HCT116 (cell line): ENCODE data around the gene ATRAID. TPM values are rescaled to one million over a fixed set of nuclear protein-coding genes. Genes with fewer than 3 reads are reported as not detected.

ENCODE experiments used
- ATAC-seq: fragments of 200-7000 bp; cut with Tn5 transposase; 2 replicates; pipeline ENCODE4 v1.9.1; 2020; ENCODE audit warnings: mild to moderate bottlenecking, moderate library complexity
- BruUV-seq: library from RNA; stranded (reverse); fragments of 400-500 nt; replicated peaks from 2 replicates; lab custom pipeline; 2021; lab: Mats Ljungman, UMichigan
- CTCF ChIA-PET: fragments of 300-600 bp; sonication (Branson Sonifier 250); formaldehyde crosslinking; loops from one replicate; lab custom pipeline; 2021; ENCODE audit warnings: antibody characterized with exemption; lab: Charles Lee
- POLR2A ChIA-PET: fragments of 300-600, 350-600 bp; sonication (Branson Sonifier 250); formaldehyde crosslinking; loops from one replicate; lab custom pipeline; 2021; ENCODE audit warnings: antibody characterized with exemption; lab: Charles Lee
- RAD21 ChIA-PET, 2 experiments: fragments of 300-600 bp; sonication (Branson Sonifier 250); formaldehyde crosslinking; loops; one replicate each; lab custom pipeline; 2023; ENCODE audit warnings: low total read pairs in 2 of 2; ENCODE audit not compliant: uncharacterized antibody in 2 of 2, unreplicated experiment in 2 of 2, low non-redundant PET in 1 of 2; lab: Charles Lee
- DNase-seq: peaks from one replicate; pipeline ENCODE4 v3.0.0-alpha.2; 2010; ENCODE audit warnings: low read depth, low spot score
- H2AFZ ChIP-seq: fragments of 200-600 bp; shearing (Covaris generic), sonication (generic); 2 replicates; pipeline ENCODE4 v1.6.1; 2017; ENCODE audit warnings: low read depth, mixed run types, mixed read lengths, antibody characterized with exemption, low read length; ENCODE audit not compliant: poor library complexity, severe bottlenecking
- H3K27ac ChIP-seq: 2 replicates; pipeline ENCODE4 v1.5.1; 2012; ENCODE audit warnings: low read depth, low read length
- H3K27me3 ChIP-seq: fragments of 200-600 bp; sonication (generic); 2 replicates; pipeline ENCODE4 v1.6.1; 2016; ENCODE audit warnings: mixed run types, low read length, mixed read lengths; ENCODE audit not compliant: insufficient read depth
- H3K36me3 ChIP-seq, 2 experiments: fragments of 200-500 bp in 1 of 2; fragments of 200-600 bp in 1 of 2; sonication (Bioruptor generic) in 1 of 2; sonication (generic) in 1 of 2; 2 replicates each; pipeline versions ENCODE4 v1.5.1 to v1.6.1; 2014 to 2016; ENCODE audit warnings: low read length in 2 of 2, inconsistent platforms in 1 of 2, mixed read lengths in 1 of 2, mixed run types in 1 of 2; ENCODE audit not compliant: insufficient read depth in 2 of 2, control insufficient read depth in 1 of 2
- H3K4me1 ChIP-seq, 2 experiments: fragments of 200-600 bp in 1 of 2; sonication (generic) in 1 of 2; 2 replicates each; pipeline versions ENCODE4 v1.5.1 to v1.6.1; 2012 to 2017; ENCODE audit warnings: low read length in 2 of 2, inconsistent platforms in 1 of 2, mild to moderate bottlenecking in 1 of 2, mixed read lengths in 1 of 2, mixed run types in 1 of 2, moderate library complexity in 1 of 2; ENCODE audit not compliant: insufficient read depth in 2 of 2, control insufficient read depth in 1 of 2
- H3K4me2 ChIP-seq: fragments of 200-600 bp; sonication (generic); 2 replicates; pipeline ENCODE4 v1.6.1; 2017; ENCODE audit warnings: mixed run types, low read length, mixed read lengths
- H3K4me3 ChIP-seq, 2 experiments: fragments of 200-600 bp in 1 of 2; sonication (generic) in 1 of 2; replicated peaks in 1 of 2; 2 replicates each; pipeline ENCODE4 v1.5.1; 2011 to 2016; ENCODE audit warnings: low read length in 2 of 2, control low read depth in 1 of 2, low read depth in 1 of 2, mild to moderate bottlenecking in 1 of 2, mixed read lengths in 1 of 2, mixed run types in 1 of 2
- H3K79me2 ChIP-seq: fragments of 200-600 bp; sonication (generic); 2 replicates; pipeline ENCODE4 v1.6.1; 2017; ENCODE audit warnings: mild to moderate bottlenecking, mixed run types, low read length, moderate library complexity, mixed read lengths; ENCODE audit not compliant: insufficient read depth
- H3K9ac ChIP-seq: fragments of 200-600 bp; sonication (generic); 2 replicates; pipeline ENCODE4 v1.6.1; 2016; ENCODE audit warnings: low read length, mixed read lengths
- H3K9me2 ChIP-seq: fragments of 200-600 bp; sonication (generic), shearing (Covaris generic); 2 replicates; pipeline ENCODE4 v1.6.1; 2017; ENCODE audit warnings: mixed run types, mild to moderate bottlenecking, moderate library complexity; ENCODE audit not compliant: insufficient read depth
- H3K9me3 ChIP-seq, 2 experiments: fragments of 200-500 bp in 1 of 2; fragments of 200-600 bp in 1 of 2; sonication (Bioruptor generic) in 1 of 2; sonication (generic) in 1 of 2; 2 replicates each; pipeline ENCODE4 v1.6.1; 2014 to 2017; ENCODE audit warnings: low read length in 2 of 2, mixed read lengths in 2 of 2, inconsistent platforms in 1 of 2, low read depth in 1 of 2, mild to moderate bottlenecking in 1 of 2, mixed run types in 1 of 2, moderate library complexity in 1 of 2; ENCODE audit not compliant: control insufficient read depth in 1 of 2, insufficient read depth in 1 of 2
- H4K20me1 ChIP-seq: fragments of 200-600 bp; sonication (generic), shearing (Covaris generic); 2 replicates; pipeline ENCODE4 v1.6.1; 2017; ENCODE audit warnings: mixed run types, mild to moderate bottlenecking, moderate library complexity; ENCODE audit not compliant: insufficient read depth
- CBX3 ChIP-seq: IDR thresholded peaks from 2 replicates; pipeline ENCODE4 v1.6.1; 2012; ENCODE audit warnings: low read depth
- CEBPB ChIP-seq: IDR thresholded peaks from 2 replicates; pipeline ENCODE4 v1.6.1; 2012; ENCODE audit warnings: low read depth
- EGR1 ChIP-seq: IDR thresholded peaks from 2 replicates; pipeline ENCODE4 v1.6.1; 2012; ENCODE audit warnings: low read depth
- ELF1 ChIP-seq: IDR thresholded peaks from 2 replicates; pipeline ENCODE4 v1.6.1; 2012; ENCODE audit warnings: low read depth, borderline replicate concordance
- EZH2 ChIP-seq: fragments of 200-600 bp; sonication (generic); IDR thresholded peaks from 2 replicates; pipeline ENCODE4 v1.6.1; 2017; ENCODE audit warnings: antibody characterized with exemption, mixed run types
- JUND ChIP-seq: IDR thresholded peaks from 2 replicates; pipeline ENCODE4 v1.6.1; 2012
- POLR2A ChIP-seq: IDR thresholded peaks from 2 replicates; pipeline ENCODE4 v1.7.0; 2011; ENCODE audit warnings: borderline replicate concordance; ENCODE audit not compliant: insufficient read depth, insufficient read length; ENCODE audit errors: extremely low read depth
- POLR2AphosphoS5 ChIP-seq: IDR thresholded peaks from 2 replicates; pipeline ENCODE4 v1.6.1; 2011; ENCODE audit warnings: mild to moderate bottlenecking, low read depth, low read length, moderate library complexity
- RAD21 ChIP-seq: IDR thresholded peaks from 2 replicates; pipeline ENCODE4 v1.6.1; 2012; ENCODE audit warnings: low read depth, mild to moderate bottlenecking
- SP1 ChIP-seq: IDR thresholded peaks from 2 replicates; pipeline ENCODE4 v1.6.1; 2012; ENCODE audit warnings: low read depth
- TCF7L2 ChIP-seq: IDR thresholded peaks from 2 replicates; pipeline ENCODE4 v1.7.0; 2011; ENCODE audit warnings: borderline replicate concordance, inconsistent platforms; ENCODE audit not compliant: insufficient read depth, insufficient read length; ENCODE audit errors: extremely low read depth
- YY1 ChIP-seq: IDR thresholded peaks from 2 replicates; pipeline ENCODE4 v1.6.1; 2011; ENCODE audit warnings: low read length, low read depth, moderate library complexity, mild to moderate bottlenecking; ENCODE audit not compliant: insufficient replicate concordance; ENCODE audit errors: extremely low read depth
- ZNF274 ChIP-seq: fragments of 200-500 bp; sonication (Bioruptor generic); IDR thresholded peaks from 2 replicates; pipeline ENCODE4 v1.6.1; 2014; ENCODE audit warnings: mild to moderate bottlenecking, low read depth, low read length, inconsistent platforms
- intact Hi-C: fragments of 100-400 bp; cut with micrococcal nuclease; formaldehyde crosslinking; loops from 2 replicates; pipeline ENCODE4 v1.10.0; 2022
- total RNA-seq: library from RNA; stranded (reverse); gene quantifications from one replicate; pipeline ENCODE4 v1.2.1, GENCODE V29; 2021; ENCODE audit not compliant: unreplicated experiment
- TF ChIP-seq, protein P1 (sequence below): IDR thresholded peaks from 2 replicates; pipeline ENCODE4 v1.6.1; 2011; ENCODE audit warnings: mild to moderate bottlenecking, low read length, moderate library complexity; ENCODE audit not compliant: insufficient replicate concordance; ENCODE audit errors: extremely low read depth
- TF ChIP-seq, protein P2 (sequence below): IDR thresholded peaks from 2 replicates; pipeline ENCODE4 v1.6.1; 2012
- TF ChIP-seq, protein P3 (sequence below): IDR thresholded peaks from 2 replicates; pipeline ENCODE4 v1.6.1; 2012; ENCODE audit warnings: low read depth
- TF ChIP-seq, protein P4 (sequence below): IDR thresholded peaks from 2 replicates; pipeline ENCODE4 v1.6.1; 2012

ATRAID gene
- total RNA-seq, 1 experiment from 2014 or later: 93.6 TPM

DNA sequence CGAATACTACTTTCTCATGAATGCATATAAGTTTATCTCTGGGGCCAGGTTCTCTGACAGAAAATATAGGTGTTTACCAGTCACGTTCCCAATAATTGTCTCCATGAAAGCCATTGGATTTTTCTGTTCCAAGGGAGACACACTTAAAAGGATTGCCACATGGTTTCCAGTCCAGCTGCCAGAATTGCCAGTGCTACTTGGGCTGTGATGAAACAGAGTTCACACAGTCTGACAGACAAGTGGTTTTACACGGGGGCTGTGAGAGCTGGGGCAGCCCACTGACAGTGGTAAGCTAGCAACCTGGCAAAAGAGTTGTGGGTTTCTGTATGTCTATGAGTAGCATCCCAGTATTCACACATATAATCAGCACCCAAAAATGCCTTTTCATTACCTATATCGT is 27.7 kb upstream of the ATRAID start (continued):
- TF ChIP-seq TCF7L2 (no peak), EGR1 (no peak)
- TF ChIP-seq, protein P1, sequence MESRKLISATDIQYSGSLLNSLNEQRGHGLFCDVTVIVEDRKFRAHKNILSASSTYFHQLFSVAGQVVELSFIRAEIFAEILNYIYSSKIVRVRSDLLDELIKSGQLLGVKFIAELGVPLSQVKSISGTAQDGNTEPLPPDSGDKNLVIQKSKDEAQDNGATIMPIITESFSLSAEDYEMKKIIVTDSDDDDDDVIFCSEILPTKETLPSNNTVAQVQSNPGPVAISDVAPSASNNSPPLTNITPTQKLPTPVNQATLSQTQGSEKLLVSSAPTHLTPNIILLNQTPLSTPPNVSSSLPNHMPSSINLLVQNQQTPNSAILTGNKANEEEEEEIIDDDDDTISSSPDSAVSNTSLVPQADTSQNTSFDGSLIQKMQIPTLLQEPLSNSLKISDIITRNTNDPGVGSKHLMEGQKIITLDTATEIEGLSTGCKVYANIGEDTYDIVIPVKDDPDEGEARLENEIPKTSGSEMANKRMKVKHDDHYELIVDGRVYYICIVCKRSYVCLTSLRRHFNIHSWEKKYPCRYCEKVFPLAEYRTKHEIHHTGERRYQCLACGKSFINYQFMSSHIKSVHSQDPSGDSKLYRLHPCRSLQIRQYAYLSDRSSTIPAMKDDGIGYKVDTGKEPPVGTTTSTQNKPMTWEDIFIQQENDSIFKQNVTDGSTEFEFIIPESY: no peak

DNA sequence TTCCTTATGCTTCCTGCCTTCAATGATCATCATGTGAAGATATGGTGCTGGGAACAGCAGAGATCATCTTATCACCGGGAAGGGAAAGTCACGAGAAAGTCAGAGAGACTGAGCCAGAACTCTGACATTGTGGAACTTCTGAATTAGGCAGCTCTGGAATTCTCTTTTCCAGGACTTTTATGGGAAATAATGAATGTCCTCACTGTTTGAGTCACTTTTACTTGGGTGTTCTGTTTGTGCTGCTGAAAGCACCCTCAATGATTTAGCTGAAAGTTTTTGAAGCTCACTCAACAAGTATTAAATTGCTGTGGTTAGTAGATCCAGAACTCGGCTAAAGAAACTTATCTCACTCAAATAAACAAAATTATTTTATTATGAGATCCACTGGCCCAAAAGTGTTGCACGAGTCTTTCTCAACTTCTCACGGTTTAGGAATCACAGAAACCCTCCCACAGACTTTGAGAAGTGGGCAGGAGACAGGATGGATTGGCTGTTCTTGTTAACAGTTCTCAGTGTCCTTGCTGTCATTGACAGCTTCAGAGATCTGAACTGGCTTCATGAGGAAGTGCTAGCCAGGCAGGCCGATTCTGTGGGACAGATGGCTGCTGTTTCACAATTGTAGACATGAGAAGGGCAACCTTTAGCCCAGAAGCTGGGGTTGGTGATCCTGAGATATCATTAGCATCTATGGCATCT is 26.4 kb upstream of the ATRAID start:
- H2AFZ ChIP-seq: no peak overlapping the region
- TF ChIP-seq EZH2: no peak
- TF ChIP-seq, protein P2, sequence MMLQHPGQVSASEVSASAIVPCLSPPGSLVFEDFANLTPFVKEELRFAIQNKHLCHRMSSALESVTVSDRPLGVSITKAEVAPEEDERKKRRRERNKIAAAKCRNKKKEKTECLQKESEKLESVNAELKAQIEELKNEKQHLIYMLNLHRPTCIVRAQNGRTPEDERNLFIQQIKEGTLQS: no peak
- no peak for TF ChIP-seq POLR2A
- TF ChIP-seq EGR1: no peak
- no peak for TF ChIP-seq ELF1
- no peak for TF ChIP-seq ZNF274
- no peak for TF ChIP-seq SP1
- no peak for TF ChIP-seq RAD21
- no peak for TF ChIP-seq CBX3
- TF ChIP-seq POLR2AphosphoS5: no peak
- TF ChIP-seq JUND: no peak
- TF ChIP-seq YY1: no peak
- TF ChIP-seq, protein P3, sequence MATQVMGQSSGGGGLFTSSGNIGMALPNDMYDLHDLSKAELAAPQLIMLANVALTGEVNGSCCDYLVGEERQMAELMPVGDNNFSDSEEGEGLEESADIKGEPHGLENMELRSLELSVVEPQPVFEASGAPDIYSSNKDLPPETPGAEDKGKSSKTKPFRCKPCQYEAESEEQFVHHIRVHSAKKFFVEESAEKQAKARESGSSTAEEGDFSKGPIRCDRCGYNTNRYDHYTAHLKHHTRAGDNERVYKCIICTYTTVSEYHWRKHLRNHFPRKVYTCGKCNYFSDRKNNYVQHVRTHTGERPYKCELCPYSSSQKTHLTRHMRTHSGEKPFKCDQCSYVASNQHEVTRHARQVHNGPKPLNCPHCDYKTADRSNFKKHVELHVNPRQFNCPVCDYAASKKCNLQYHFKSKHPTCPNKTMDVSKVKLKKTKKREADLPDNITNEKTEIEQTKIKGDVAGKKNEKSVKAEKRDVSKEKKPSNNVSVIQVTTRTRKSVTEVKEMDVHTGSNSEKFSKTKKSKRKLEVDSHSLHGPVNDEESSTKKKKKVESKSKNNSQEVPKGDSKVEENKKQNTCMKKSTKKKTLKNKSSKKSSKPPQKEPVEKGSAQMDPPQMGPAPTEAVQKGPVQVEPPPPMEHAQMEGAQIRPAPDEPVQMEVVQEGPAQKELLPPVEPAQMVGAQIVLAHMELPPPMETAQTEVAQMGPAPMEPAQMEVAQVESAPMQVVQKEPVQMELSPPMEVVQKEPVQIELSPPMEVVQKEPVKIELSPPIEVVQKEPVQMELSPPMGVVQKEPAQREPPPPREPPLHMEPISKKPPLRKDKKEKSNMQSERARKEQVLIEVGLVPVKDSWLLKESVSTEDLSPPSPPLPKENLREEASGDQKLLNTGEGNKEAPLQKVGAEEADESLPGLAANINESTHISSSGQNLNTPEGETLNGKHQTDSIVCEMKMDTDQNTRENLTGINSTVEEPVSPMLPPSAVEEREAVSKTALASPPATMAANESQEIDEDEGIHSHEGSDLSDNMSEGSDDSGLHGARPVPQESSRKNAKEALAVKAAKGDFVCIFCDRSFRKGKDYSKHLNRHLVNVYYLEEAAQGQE: no peak
- no peak for TF ChIP-seq CEBPB
- TF ChIP-seq, protein P4, sequence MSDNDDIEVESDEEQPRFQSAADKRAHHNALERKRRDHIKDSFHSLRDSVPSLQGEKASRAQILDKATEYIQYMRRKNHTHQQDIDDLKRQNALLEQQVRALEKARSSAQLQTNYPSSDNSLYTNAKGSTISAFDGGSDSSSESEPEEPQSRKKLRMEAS: no peak

More for the DNA sequence above, 26.4 kb upstream of the ATRAID start:
- no peaks in the 10 kb centered on the region for H3K4me1 ChIP-seq
- ATAC-seq (no peak), DNase-seq (no peak)
- no peak overlapping the region for H3K27ac ChIP-seq
- H3K9ac ChIP-seq: no peak overlapping the region
- no peak overlapping the region for H3K4me2 ChIP-seq
- no peaks in the 10 kb centered on the region for H3K27me3 ChIP-seq
- RAD21 ChIA-PET: no interaction called here
- POLR2A ChIA-PET: no interaction called here
- CTCF ChIA-PET: interaction anchor here (0.7 kb wide), 1 partner anchor 94 kb away, joined by 3 read pairs; no protein-coding TSS in a partner anchor
- no peaks in the 10 kb centered on the region for H3K9me2 ChIP-seq
- no peaks in the 10 kb centered on the region for H3K79me2 ChIP-seq
- no peaks in the 10 kb centered on the region for H3K9me3 ChIP-seq
- H3K36me3 ChIP-seq: no peaks in the 10 kb centered on the region
- BruUV-seq: no TSS peak
- intact Hi-C loops: no loop called here
- H3K4me3 ChIP-seq: no peak overlapping the region
- no peaks in the 10 kb centered on the region for H4K20me1 ChIP-seq
